ENCODE measurements around the gene YJEFN3. TPM values are rescaled to one million over a fixed set of nuclear protein-coding genes. Genes with fewer than 3 reads are reported as not detected.

YJEFN3 gene
- total RNA-seq, 1 experiment from 2014 or later: 0.37 TPM

DNA sequence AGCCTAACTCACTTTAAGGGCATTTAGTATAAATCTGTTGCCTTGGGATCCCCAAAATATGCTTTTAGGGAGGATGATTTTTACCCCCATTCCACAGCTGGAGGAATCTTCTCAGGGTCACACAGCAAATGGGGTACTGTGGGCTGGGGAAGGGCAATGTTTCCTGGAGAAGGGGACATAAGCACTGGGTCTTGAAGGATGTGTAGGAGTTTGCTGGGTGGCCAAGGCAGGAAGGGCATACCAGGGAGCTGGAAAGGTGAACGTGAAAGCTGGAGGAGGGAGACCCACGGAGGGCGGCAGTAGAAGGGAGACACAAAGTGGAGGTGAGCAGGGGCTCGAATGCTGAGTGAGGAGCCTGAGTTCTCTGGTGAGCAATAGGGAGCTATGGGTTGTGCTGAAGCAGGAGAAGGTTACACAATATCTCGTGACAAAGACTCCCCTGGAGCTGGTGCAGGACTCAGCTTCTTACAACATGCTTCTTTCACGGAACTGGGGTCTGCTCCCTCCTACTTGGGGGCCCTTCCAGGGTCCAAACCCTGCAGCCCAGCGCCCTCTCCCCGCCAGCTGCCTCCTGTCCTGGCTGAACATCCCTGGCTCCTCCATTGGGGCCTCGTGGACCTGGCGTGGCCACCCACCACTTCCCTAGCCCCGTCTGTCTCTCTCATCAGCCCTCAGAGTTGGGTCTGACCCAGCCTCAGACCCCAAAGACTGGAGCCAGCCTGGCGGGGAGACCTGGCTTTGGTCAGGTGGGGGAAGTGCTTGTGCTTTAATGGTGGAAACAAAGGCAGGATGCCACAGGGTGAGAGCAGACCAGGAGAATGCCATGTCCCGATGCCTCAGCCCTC, 20.4 kb downstream of the YJEFN3 start:
- no peak for DNase-seq (ENCODE audit: low spot score)
- in situ Hi-C loops (cut with HindIII; ENCODE audit: low sequenced_read_pairs): no loop called here

DNA sequence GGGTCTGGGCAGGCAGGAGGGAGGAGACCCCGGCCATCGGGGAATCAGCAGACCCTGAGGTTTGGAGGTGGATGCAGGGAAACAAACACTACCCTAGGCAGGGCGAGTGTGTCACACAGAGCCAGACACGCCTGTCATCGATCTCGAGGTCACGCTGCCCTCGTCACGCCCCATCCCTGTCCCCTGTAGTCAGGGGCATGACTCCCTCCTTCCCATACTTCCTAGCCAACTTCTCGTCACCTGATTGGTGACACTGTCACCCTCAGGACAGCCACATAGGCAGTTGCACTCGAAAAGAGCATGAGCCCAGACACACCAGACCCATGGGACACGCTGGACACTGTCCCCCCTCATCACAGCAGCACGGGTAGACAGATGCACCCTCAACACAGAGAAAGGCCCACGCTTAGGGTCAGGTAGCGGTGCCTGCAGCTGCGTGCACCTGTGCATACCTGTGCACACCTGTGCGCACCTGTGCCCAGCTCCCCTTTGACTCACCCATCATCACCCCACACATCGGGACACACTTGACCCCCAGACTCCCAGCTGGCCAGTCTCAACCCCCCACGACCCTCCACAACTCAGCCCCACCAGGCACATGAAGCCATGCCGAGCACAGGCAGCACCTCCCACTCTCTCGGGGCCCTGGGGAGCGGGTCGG, 21.2 kb downstream of the YJEFN3 start:
- DNase-seq (ENCODE audit: low spot score): no peak
- in situ Hi-C loops (cut with HindIII; ENCODE audit: low sequenced_read_pairs): no loop called here

DNA sequence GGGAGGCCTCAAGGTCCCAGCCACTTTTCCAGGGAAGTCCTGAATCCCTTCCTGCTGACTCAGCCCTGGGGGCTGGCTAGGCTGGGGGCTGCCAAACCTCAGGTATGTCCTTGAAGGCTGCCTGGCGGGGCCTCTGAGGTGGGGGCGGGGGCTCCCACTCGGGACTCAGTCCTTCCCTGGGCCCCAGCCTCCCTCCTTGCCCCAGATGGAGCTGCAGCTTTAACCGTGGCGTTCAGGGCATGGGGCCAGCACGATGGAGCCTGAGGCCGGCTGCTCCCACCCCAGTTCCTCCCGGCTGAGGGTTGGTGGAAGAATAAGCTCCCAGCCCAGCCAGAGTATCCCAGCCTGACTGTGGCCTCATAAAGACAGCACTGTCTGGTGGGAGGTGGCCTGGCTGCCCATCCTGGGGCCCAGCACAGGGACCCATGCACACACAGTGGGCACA, 21.8 kb downstream of the YJEFN3 start:
- DNase-seq (ENCODE audit: low spot score): no peak
- in situ Hi-C loops (cut with HindIII; ENCODE audit: low sequenced_read_pairs): no loop called here

DNA sequence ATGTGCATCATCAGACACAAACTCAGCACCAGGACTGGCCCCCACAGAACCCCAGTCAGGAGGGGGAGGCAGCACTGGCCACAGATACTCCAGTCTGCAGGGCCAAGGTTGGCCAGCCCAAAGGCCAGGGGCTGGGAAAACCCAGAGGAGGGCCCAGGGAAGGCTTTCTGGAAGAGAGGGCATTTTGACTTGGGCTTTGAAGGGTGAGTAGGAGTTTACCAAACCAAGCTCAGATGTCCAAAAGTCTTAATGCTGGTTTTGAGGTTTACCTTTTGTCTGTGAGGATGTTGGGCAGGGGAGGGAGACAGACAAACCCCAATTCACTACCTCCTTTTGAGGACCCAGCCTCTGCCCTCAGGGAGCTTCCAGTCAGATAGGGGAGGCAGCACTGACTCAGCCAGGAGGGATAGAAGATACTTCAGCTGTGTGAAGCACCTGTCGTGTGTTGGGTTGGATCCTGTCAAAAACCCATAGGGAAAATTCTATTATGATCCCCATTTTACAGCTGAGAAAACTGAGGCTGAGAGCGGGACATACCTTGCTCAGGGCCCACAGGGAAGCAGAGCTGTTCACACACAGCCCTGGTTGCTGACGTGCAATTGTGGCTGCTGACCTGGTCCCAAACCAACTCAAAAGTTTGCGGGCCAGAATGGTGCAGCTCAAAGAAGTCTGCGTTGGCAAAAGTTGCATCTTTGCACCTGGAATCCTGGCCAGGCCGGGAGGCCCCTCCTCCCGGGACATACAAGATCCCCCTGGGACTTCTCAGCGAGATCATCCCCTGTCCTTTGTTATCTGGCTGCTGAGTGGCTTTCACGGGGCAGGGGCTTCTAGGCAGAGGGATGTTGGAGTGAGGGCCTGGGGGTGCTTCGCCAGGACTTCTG, 22.5 kb downstream of the YJEFN3 start:
- DNase-seq (ENCODE audit: low spot score): no peak
- in situ Hi-C loops (cut with HindIII; ENCODE audit: low sequenced_read_pairs): no loop called here

DNA sequence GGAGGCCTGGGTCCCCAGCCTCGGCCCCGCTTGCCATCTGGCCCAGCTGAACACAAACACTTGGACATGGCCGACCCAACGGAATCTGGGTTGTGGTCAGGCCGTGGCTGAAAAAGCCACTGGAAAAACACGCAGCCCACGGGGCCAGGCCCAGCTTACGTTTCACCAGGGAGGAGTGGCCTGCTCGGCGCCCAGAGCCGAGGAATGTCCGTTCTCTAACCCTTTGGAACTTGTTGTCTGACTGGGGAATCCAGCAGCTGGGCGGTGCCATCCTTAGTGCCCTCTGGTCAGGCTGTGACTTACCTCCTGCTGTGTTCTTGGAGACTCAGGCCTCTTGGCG, 23.1 kb downstream of the YJEFN3 start:
- no peak for DNase-seq (ENCODE audit: low spot score)
- in situ Hi-C loops (cut with HindIII; ENCODE audit: low sequenced_read_pairs): no loop called here

DNA sequence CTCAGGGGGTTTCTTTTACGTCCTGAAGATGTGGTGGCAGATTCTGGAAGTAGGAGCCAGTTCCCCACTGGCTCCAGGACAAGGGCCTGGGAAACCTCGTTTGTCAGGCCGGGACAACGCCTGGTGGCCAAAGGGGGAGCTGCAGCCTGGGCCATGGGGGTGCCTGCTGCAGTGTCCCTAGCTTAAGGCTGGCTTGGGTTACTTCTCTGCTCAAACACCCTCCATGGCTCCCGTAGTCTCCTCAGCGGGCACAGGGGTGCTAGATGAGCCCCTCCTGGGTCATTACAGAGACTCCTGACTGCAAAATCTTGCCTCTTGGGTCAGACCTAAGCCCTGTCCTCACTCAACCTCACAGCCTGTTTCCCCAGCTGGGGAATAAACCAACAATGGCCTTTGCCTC, 24.1 kb downstream of the YJEFN3 start:
- in situ Hi-C loops (cut with HindIII; ENCODE audit: low sequenced_read_pairs): no loop called here
- DNase-seq (ENCODE audit: low spot score): no peak

DNA sequence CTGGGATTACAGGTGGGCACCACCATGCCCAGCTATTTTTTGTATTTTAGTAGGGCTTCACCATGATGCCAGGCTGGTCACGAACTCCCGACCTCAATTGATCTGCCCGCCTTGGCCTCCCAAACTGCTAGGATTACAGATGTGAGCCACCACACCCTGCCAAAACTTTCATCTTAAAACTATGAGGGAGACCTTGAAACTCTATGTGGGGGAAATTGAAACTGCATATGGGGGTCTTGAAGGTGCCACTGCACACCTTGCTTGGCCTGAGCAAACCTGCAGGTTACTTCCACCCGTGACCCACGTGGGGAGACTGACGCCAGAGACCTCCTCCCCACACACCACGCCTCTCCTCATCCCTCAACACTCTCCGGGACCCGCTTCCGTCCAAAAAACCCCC, 25.0 kb downstream of the YJEFN3 start:
- no peak for DNase-seq (ENCODE audit: low spot score)
- in situ Hi-C loops (cut with HindIII; ENCODE audit: low sequenced_read_pairs): no loop called here

DNA sequence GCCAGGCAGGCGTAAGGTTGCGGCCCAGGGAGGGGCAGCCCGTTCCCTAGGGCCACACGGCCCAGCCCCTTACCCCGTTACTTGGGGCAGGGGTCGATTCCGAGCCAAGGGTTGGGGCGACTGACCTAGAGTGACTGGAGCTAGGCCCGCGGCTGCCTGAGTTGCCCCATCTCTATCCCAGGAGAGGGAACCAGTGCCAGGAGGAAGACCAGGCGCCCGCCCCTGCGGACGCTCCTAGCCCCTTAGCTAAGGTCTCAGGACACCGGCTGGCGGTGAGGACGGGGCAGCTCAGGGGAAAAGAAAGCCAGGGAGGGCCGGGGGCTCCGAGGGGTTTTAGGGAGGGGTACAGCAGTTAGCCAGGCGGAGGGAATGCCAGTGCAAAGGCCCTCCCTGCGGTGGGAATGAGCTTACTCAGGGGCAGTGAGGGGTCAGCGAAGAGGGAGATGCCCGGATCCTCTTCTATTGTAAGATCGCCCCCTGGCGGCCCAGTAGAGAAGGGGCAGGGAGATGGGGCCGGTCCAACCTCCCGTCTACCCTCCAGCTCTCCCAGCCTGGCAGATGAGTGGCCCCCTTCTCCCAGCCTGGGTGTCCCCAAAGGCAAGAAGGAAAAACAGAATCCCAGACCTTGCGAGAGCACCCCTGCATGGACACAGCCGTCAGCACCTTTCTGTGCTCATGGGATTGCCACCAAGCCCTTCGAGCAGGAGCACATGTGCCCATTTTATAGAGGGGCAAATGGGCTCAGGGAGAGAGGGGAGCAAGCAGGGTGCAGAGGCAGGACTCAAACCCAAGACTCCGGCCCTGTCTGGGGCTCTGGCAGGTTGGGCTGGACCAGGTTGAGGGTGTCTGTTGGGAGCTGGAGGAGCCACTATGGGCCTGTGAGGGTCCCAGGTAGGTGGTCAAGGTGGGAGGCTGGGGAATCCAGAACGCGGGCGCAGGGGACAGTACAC, 25.6 kb downstream of the YJEFN3 start:
- no peak for DNase-seq (ENCODE audit: low spot score)
- in situ Hi-C loops (cut with HindIII; ENCODE audit: low sequenced_read_pairs): no loop called here

DNA sequence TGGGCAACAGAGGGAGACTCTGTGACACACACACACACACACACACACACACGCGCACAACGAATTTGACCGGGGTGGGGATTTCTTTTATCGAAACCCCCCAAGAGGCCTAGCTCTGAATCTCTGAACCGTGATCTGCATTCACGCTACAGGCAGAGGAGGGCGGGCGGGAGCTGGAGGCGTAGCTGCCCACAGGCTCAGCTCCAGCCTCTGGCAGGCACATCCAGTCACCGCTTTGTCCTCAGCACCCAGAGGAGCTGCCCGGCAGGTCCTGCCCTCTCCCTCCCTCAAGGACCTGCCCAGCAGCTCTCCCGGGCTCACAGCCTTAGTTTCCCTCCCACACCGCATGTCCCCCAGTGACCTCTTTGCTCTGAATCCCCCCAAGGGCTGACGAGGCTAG, 29.3 kb downstream of the YJEFN3 start:
- no peak for DNase-seq (ENCODE audit: low spot score)
- in situ Hi-C loops (cut with HindIII; ENCODE audit: low sequenced_read_pairs): no loop called here

DNA sequence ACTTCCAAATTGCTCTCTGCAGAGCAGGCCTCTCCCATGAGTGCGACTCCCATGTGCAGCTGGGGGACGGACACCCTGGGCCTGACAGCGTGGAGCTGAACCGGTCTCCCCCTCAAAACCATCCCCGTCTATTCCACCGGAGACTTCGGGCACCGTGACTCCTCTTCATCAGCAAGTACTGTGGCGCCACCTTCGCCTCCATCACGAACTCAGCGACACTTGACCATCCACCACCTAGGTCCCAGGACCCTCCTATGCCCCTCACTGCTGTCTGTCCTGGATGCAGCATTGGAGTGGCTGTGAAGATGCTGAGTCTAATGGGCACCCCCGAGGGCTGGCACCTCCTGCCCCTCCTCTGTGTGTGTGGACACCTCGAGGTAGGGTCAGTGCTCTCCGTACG, 29.9 kb downstream of the YJEFN3 start:
- DNase-seq (ENCODE audit: low spot score): no peak
- in situ Hi-C loops (cut with HindIII; ENCODE audit: low sequenced_read_pairs): no loop called here

DNA sequence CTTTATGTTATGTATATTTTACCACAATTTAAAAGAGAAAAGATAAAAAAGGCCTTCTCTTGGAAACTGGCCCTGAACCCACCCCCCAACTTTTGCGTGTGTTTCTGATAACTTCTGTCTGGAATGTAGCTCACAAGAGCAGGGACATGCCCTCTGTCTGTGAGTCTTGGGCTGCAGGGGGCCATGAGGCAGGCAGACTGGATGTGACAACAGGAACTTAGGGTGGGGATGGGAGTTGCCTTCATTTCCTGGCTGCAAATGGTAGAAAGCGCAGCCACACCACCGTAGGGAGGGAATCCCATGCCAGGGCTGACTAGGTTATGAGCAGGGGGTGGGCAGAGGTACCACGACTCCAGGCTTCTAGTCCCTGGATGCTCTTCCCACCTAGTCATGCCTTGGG, 31.2 kb downstream of the YJEFN3 start:
- in situ Hi-C loops (cut with HindIII; ENCODE audit: low sequenced_read_pairs): no loop called here
- DNase-seq (ENCODE audit: low spot score): no peak

DNA sequence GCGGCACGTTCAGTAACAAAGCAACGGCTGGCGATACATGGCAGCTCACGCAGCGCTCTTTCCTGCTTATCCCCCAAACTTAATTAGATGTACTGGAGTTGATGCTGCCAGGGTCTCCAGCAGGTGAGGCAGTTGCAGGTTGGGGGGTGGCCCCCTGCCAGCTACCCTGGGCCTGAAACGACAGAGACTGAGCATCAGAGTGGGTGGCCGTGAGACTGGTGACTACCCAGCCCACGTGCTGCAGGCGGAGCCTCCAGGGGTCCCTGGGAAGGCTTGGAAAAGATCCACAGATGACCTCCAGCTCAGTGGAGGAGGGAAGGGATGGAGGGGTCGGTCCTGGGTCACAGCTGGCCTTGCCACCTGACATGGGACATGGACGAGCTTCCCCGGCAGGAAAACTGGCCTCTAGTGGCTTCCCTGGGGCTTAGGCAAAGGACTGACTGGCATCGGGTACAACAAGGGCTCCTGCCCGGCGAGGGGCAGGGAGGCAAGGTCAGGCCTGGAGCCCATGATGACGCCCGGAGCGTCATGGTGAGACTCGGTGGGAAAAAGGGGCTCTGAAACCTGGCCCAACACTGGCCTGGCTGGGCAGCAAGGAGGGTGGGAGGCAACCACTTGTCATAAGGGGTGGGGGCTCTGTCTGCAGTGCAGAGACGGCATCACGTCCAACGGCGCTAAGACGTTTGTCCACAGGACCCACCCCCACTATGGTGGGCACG, 33.4 kb downstream of the YJEFN3 start:
- DNase-seq (ENCODE audit: low spot score): no peak
- in situ Hi-C loops (cut with HindIII; ENCODE audit: low sequenced_read_pairs): no loop called here

DNA sequence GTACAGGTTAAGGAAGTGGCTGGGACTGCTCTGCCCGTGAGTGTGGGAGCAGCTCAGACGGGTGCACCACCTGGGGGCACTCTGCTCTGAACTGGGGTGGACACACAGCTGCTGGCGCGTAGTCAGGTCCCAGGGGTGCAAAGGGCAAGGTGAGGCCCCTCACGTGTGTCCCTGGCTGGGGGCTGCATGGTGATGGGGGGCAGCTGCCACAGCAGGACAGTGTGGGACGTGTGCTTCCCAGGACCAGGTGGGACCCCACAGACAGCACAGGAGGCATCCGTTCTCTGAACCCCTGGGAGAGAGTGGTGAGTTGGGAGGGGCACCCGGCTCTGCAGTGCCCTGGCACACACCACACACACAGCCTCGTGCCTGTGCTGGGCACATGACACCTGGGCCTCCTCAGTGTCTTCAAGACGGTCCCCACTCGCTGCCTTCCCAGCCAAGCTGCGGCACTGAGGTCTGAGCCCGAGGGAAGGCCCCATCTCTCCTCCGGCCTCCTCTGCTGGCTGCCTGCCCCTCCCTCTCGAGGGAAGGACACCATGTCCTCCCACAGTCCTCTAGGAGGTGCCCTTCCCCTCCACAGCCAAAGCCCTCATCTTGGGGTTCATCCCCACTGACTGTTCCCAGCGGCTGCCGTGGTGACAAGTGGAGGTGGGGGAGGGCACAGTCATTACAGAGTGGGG, 34.1 kb downstream of the YJEFN3 start:
- no peak for DNase-seq (ENCODE audit: low spot score)
- in situ Hi-C loops (cut with HindIII; ENCODE audit: low sequenced_read_pairs): no loop called here

DNA sequence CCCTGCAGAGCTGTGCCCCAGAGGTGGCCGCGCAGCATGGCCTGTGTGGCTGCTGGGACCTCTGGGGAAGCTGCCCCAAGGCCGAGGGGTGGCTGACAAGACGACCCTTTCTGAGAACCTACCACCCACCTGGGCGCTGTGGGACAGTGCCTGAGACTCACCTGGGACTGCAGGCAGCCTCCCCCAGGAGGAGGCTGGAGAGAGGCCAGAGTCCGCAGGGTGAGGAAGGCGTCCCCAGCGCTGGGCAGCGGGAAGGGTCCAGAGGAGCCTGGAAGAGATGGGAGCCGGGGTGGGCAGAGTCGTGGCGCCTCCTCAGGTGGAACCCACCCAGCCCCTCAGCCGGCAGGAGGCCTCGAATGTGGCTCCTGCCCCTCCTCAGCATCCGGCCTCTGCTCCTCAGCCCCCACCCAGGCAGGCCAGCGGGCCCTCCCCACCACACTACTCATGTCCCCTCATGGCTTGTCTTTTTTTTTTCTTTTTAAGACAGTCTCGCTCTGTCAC, 34.7 kb downstream of the YJEFN3 start:
- in situ Hi-C loops (cut with HindIII; ENCODE audit: low sequenced_read_pairs): no loop called here
- DNase-seq (ENCODE audit: low spot score): no peak

DNA sequence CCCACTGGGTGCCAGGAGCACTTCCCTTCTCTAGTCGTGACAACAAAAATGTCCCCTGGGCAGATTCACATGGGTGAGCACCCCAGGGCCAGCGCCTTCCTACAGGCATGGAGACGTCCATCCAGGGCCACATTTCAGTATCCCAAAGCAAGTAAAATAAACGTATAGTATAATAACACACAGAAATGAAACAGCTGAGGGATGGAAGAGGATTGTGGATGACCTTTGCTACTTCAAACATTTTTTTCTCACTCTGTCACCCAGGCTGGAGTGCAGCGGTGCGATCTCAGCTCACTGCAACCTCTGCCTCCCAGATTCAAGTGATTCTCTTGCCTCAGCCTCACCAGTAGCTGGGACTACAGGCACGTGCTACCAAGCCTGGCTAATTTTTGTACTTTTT, 37.6 kb downstream of the YJEFN3 start:
- in situ Hi-C loops (cut with HindIII; ENCODE audit: low sequenced_read_pairs): no loop called here
- no peak for DNase-seq (ENCODE audit: low spot score)

DNA sequence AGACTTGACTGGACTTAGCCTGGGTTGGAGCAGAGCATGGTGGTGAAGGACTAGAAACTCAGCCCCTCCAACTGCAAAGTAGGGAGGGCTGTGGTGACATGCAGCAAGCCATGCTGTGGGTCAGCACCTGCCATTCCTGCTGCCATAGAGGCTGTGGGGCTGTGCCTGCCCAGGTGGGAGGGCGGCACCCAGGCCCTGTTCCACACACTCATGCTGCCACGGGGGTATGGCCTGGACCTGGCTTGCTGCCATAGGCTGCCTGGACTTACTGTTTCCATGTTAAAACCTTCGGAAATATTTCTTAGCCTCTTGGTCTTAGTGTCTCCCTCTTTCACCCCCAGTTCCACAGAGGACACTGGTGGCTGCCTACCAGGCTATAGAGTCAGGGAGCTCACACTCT, 38.7 kb downstream of the YJEFN3 start:
- no peak for DNase-seq (ENCODE audit: low spot score)
- in situ Hi-C loops (cut with HindIII; ENCODE audit: low sequenced_read_pairs): no loop called here

DNA sequence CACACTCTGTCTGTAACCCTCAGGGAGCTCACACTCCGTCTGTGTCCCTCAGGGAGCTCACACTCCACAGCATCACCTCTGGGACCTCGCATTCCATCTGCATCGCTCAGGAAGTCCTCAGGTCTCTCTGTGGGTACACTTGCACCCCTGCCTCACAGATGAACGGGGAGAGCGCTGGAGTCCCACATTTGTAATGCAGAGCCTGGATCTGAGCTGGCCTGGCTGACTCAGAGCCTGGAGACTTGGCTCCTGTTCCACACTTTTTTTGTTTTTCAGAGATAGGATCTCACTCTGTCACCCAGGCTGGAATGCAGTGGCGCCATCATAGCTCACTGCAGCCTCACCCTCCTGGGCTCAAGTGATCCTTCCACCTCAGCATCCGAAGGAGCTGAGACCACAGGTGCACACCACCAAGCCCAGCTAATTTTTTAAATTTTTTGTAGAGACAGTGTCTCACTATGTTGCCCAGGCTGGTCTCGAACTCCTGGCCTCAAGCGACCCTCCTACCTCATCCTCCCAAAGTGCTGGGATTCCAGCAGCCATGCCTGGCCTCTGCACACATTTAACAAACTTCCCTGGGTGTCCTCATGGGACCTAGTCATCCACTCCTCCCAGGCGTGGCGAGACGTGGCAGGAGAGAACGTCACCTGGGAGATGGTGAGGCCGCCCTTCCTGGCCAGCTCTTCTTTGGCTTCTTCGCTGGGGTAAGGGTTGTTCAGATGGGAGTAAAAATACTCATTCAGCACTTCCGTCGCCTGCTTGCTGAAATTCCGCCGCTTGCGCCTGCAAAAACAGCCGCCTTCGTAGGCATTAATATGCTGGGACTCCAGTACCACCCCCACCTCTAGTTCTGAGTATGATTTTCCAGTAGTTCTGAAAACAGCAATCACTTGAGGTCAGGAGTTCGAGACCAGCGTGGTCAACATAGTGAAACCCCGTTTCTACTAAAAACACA, 40.4 kb downstream of the YJEFN3 start:
- no peak for DNase-seq (ENCODE audit: low spot score)
- in situ Hi-C loops (cut with HindIII; ENCODE audit: low sequenced_read_pairs): no loop called here

All from G401 (cell line).